Mononuclear cell (primary cell): ENCODE data around the gene SH3TC1. TPM values are rescaled to one million over a fixed set of nuclear protein-coding genes. Genes with fewer than 3 reads are reported as not detected.

Experiments used
- H3K27me3 ChIP-seq: 2 replicates; pipeline ENCODE4 v1.6.0; 2011; ENCODE audit warnings: low read length, control low read depth; ENCODE audit not compliant: insufficient read depth
- H3K4me1 ChIP-seq: 2 replicates; pipeline ENCODE4 v1.5.1; 2011; ENCODE audit warnings: mild to moderate bottlenecking, low read length, control low read depth; ENCODE audit not compliant: insufficient read depth
- H3K4me3 ChIP-seq: 2 replicates; pipeline ENCODE4 v1.5.1; 2011; ENCODE audit warnings: mild to moderate bottlenecking, low read length, moderate library complexity
- H3K9me3 ChIP-seq: 2 replicates; pipeline ENCODE4 v1.5.1; 2011; ENCODE audit warnings: low read depth, mild to moderate bottlenecking, control low read depth, low read length
- total RNA-seq: library from RNA; depleted of rRNA; stranded (reverse); fragments of >200 nt; gene quantifications from one replicate; pipeline ENCODE4 v1.2.3, GENCODE V29; 2012

The SH3TC1 gene
- total RNA-seq, 1 donor = 56.6 TPM

GRCh38 chr4:8285143-8285975 is 86.3 kb downstream of the SH3TC1 start:
- Histone ChIP-seq H3K9me3 (no peaks in the 10 kb centered on the region), H3K27me3 (no peaks in the 10 kb centered on the region), H3K4me3 (no peak overlapping the region), H3K4me1 (peaks cover 9% of the 10 kb centered on the region)

GRCh38 chr4:8285976-8286718 is 87.1 kb downstream of the SH3TC1 start:
- no peaks in the 10 kb centered on the region for H3K27me3 ChIP-seq
- peaks cover 9% of the 10 kb centered on the region for H3K4me1 ChIP-seq
- no peaks in the 10 kb centered on the region for H3K9me3 ChIP-seq
- H3K4me3 ChIP-seq = no peak overlapping the region

DNA sequence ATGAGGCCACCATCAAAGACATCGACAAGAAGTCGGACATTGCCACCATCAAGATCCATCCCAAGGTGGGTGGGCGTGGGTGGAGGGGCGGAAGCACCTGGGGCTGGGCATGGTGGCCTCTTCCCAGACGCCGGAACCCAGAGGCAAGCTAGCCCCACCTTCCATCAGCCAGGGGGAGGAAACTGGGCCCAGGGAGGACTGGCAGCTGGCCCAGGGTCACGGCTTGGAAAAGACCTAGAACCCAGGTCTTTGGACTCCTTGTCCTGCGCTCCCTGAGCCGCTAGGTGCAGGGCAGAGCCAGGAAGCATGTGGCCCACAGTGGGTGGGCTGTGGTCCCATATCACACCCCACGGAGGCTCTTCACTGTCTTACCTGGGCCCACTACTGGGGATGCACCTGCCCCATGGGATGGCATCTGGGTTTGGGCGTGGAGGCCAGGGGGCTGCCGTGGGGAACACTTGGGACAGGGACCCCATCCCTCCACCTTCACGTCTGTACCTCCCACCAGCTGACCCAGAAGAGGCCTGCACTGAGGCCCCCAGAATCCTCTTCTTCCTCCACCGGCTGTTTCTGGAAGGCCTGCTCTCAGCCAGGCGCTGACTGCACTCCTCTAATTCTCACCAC is 87.7 kb downstream of the SH3TC1 start:
- Histone ChIP-seq H3K9me3 (no peaks in the 10 kb centered on the region), H3K27me3 (no peaks in the 10 kb centered on the region), H3K4me1 (peaks cover 9% of the 10 kb centered on the region), H3K4me3 (no peak overlapping the region)

- Histone ChIP-seq H3K9me3 (no peaks in the 10 kb centered on the region), H3K27me3 (no peaks in the 10 kb centered on the region), H3K4me3 (no peak overlapping the region), H3K4me1 (peaks cover 9% of the 10 kb centered on the region)
These were observed 88.5 kb downstream of the SH3TC1 start for GRCh38 chr4:8287343-8288280.

- H3K9me3 ChIP-seq = no peaks in the 10 kb centered on the region
- no peaks in the 10 kb centered on the region for H3K27me3 ChIP-seq
- peaks cover 9% of the 10 kb centered on the region for H3K4me1 ChIP-seq
- H3K4me3 ChIP-seq = no peak overlapping the region
These were observed 90.2 kb downstream of the SH3TC1 start for GRCh38 chr4:8289151-8289750.

GRCh38 chr4:8289956-8290700 is 91.0 kb downstream of the SH3TC1 start:
- Histone ChIP-seq H3K4me3 (no peak overlapping the region), H3K9me3 (no peaks in the 10 kb centered on the region), H3K27me3 (no peaks in the 10 kb centered on the region), H3K4me1 (peaks cover 9% of the 10 kb centered on the region)

DNA sequence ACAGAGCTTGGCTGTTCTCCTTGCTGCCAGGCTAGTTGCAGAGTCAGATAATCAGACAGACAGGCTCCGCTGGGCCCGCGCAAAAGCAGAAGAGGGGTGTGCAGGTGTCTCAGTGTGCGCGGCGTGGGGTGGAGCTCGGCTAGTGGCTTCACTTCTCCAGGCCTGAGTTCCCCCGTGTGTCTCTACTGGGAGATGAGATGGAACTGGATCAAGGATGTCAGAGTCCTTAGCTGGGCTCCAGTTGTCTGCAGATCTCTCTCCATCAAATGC is 91.5 kb downstream of the SH3TC1 start:
- H3K4me3 ChIP-seq = no peak overlapping the region
- H3K27me3 ChIP-seq = no peaks in the 10 kb centered on the region
- H3K4me1 ChIP-seq = peaks cover 13% of the 10 kb centered on the region

More for the DNA sequence above, 91.5 kb downstream of the SH3TC1 start:
- no peaks in the 10 kb centered on the region for H3K9me3 ChIP-seq

Other genes starting within 250 kb of the SH3TC1 start
- gene ABLIM2, start 40.5 kb upstream of the SH3TC1 start, total RNA-seq = 0.63 TPM
- gene HTRA3, start 70.5 kb downstream of the SH3TC1 start, total RNA-seq = not detected
- 5.1 TPM for gene ACOX3, start 241.4 kb downstream of the SH3TC1 start, total RNA-seq
- gene TRMT44, start 241.5 kb downstream of the SH3TC1 start, total RNA-seq = 35.2 TPM